AG09309 (cell line): Measurements from ENCODE around the gene TMEM234.

Source experiments
- DNase-seq: peaks from one replicate; pipeline ENCODE4 v3.0.0-alpha.2; 2010; ENCODE audit warnings: low read depth
- H3K4me3 ChIP-seq: 2 replicates; pipeline ENCODE4 v1.5.1; 2011; ENCODE audit warnings: mild to moderate bottlenecking, low read depth, low read length, moderate library complexity; ENCODE audit not compliant: control insufficient read depth
- TF ChIP-seq, protein P1 (sequence below): IDR thresholded peaks from 2 replicates; pipeline ENCODE4 v1.5.1; 2011; ENCODE audit warnings: mild to moderate bottlenecking, low read depth, low read length, inconsistent platforms; ENCODE audit not compliant: insufficient read depth, control insufficient read depth; ENCODE audit errors: missing control alignments

Gene TMEM234

DNA sequence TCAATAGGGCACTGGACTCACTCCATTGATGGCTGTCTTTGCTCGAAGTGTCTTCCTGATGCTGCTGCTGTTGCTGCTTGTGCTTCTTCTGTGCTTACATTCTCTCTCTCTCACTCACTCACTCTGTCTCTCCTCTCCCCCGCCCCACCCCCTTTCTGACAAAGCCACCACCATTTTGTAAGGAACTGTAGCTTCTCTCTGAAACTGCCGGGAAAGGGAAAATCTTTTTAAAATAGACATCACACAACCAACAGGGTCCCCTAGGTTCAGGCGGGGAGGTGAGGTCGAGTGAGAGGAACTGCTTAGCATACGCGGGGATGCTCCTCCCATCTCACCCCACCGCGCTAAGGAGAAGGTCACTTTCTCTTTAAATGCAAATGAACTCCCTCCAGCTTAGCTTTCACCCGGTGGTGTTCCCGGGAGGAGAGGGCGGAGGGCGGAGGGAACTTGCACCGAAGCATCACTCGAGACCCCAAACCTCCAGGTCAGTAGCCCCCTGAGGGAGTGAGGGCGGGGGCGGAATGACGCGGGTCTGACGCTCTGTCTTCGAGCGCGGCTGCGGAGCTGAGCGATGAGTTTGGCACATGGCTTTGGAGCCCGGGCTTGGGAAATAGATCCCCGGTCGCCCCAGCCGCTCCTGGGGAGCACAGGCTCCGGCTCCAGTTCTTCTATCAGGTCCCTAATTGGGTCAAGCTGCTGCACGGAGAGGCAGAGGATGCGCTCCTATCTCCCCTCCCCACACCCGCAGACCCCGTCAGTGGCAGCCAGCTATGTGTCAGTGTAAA lies 21.7 kb downstream of the TMEM234 start, which contains the start of gene CCDC28B:
Gene CCDC28B, plus strand, starts transcription at position 370 of the 785 bp plus-strand sequence. CDS start 1,341 bp downstream, outside the sequence.
- TF ChIP-seq, protein P1, sequence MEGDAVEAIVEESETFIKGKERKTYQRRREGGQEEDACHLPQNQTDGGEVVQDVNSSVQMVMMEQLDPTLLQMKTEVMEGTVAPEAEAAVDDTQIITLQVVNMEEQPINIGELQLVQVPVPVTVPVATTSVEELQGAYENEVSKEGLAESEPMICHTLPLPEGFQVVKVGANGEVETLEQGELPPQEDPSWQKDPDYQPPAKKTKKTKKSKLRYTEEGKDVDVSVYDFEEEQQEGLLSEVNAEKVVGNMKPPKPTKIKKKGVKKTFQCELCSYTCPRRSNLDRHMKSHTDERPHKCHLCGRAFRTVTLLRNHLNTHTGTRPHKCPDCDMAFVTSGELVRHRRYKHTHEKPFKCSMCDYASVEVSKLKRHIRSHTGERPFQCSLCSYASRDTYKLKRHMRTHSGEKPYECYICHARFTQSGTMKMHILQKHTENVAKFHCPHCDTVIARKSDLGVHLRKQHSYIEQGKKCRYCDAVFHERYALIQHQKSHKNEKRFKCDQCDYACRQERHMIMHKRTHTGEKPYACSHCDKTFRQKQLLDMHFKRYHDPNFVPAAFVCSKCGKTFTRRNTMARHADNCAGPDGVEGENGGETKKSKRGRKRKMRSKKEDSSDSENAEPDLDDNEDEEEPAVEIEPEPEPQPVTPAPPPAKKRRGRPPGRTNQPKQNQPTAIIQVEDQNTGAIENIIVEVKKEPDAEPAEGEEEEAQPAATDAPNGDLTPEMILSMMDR = no peak
- no peak for DNase-seq
- H3K4me3 ChIP-seq = peak within 1 kb of the TSS; percentile 63

DNA sequence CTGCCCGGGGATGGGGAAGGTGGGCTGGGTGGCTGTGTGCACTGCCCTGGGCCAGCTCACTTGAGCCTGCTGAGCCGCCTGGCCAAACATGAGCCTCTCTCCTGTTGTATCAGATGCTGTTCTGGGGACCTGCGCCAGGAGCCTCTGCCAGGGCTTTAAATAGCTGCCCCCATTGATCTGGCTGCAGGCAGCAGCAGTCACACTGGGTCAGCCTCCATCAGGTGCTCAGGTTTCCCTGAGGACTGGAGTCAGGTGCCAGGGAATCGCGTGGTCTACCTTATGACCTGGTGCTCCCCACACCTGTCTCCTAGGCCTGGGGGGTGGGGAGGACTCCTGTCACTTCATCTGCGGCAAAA lies 22.5 kb downstream of the TMEM234 start:
- TF ChIP-seq, protein P1 = no peak
- DNase-seq = no peak
- H3K4me3 ChIP-seq = peak overlapping the region; percentile 63

DNA sequence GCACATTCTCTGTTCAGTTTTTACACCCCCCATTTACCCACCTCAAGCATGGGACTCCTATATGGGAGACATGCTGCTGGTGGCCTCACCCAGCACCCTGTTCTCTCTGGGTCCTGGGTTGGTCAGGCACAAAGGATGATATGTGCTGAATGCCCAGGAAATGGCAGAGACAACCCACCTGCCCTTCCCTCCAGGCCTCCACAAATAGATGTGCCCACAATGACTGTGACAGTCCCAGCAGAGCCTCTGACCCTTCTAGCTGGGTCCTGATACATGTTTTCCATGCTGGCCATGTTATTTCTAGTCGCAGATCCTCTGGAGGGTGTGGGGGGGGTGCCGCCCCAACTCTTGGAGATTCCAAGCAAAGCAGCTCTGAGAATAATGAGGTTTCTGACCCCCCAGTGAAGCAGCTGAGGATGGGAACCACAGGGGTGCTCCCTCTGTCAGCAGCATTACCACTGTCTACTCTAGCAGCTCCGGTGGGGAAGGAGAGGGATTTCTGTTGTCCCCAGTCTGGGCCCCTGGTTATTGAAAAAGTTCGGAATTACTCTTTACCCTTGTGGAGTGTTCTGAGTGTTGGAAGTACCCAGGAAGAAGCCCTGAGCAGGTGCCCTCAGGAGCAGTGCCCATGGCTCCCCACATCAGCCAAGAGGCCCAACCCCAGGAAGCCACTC lies 23.0 kb downstream of the TMEM234 start:
- DNase-seq = no peak
- TF ChIP-seq, protein P1 = no peak
- no peak overlapping the region for H3K4me3 ChIP-seq

DNA sequence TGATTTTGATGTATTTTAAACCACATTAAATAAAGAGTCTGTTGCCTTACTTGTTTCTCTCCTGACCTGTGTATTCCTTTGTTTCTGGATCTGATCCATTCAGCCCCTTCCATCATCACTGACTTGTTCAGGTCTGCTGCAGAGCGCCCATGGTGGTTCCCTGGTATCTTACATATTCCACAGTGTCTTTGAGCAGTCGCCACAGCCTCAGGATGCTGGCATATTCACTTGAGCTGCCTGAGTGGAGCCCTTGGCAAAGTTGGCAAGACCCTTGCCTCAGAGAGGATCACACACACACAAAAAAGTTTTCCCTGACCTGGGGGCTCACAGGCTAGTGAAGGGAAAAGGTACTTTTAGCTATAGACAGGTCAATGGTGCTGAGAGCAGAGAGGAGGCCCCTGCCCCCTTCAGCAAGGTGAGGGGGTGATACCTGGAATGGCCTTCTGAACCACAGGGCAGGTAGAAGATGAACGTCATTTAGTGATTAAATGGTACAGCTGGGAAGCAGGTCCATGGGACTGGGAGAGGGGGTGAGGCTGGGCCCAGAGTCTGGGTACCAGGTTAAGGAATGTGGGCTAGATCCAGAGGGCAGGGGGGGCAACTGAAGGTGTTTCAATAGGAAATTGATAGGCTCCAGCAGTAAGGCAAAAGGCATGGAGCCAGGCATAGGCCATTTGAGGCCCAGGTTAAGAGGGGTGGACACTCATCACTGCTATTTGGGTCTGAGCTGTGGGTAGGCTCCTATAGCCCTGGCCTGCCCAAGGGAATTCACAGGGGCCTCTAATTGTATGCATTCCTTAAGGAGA lies 23.7 kb downstream of the TMEM234 start:
- no peak for DNase-seq
- H3K4me3 ChIP-seq = no peak overlapping the region
- TF ChIP-seq, protein P1 = no peak

DNA sequence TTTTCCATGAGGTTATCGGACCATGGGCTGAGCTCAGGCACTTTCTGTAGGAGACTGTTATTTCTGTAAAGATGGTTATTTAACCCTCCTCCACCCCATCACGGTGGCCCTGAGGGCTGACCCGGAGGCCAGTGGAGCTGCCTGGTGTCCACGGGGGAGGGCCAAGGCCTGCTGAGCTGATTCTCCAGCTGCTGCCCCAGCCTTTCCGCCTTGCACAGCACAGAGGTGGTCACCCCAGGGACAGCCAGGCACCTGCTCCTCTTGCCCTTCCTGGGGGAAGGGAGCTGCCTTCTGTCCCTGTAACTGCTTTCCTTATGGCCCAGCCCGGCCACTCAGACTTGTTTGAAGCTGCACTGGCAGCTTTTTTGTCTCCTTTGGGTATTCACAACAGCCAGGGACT lies 24.3 kb downstream of the TMEM234 start:
- TF ChIP-seq, protein P1 = no peak
- no peak for DNase-seq
- no peak overlapping the region for H3K4me3 ChIP-seq

DNA sequence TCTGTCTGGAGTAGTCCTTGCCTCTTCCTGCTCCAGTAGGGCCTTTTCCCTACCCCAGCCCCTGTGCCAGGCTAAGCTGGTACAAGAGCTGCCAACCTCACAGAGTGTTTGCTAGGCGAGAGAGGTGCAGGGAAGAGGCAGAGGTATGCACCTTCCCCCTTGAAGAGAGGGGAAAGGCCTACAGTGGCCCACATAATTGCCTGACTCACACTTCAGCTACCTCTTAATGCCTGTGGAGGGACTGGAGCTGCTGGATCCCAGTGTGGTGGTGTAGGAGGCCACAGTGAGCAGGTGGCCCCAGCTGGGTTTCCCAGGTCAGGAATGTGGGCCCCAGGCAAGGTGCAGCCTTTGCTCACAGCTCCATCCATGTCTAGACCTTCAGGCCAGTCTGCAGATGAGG lies 25.1 kb downstream of the TMEM234 start:
- H3K4me3 ChIP-seq = no peak overlapping the region
- no peak for DNase-seq
- TF ChIP-seq, protein P1 = no peak
